AG04449 (cell line): ENCODE measurements around the gene ARHGAP22.

Experiments
- CTCF ChIA-PET: fragments of 350-600 bp; formaldehyde crosslinking; extraction: SDS; loops from one replicate; lab custom pipeline; 2021; ENCODE audit warnings: antibody characterized with exemption; lab: Yijun Ruan, JAX
- POLR2A ChIA-PET: fragments of 400-600, 350-600 bp; formaldehyde crosslinking; extraction: SDS; loops from one replicate; lab custom pipeline; 2020; ENCODE audit warnings: antibody characterized with exemption, inconsistent platforms; lab: Yijun Ruan, JAX
- DNase-seq: peaks from one replicate; pipeline ENCODE4 v3.0.0-alpha.2; 2010; ENCODE audit warnings: low read depth, low spot score
- H3K4me3 ChIP-seq: 2 replicates; pipeline ENCODE4 v1.5.1; 2011; ENCODE audit warnings: low read depth, mild to moderate bottlenecking, control low read depth, low read length
- TF ChIP-seq, protein P1 (sequence below): IDR thresholded peaks from one replicate; pipeline ENCODE4 v1.5.1; 2011; ENCODE audit warnings: mild to moderate bottlenecking, moderate library complexity, low read length, control low read depth, inconsistent platforms; ENCODE audit not compliant: insufficient read depth; ENCODE audit errors: missing control alignments

The ARHGAP22 gene

DNA sequence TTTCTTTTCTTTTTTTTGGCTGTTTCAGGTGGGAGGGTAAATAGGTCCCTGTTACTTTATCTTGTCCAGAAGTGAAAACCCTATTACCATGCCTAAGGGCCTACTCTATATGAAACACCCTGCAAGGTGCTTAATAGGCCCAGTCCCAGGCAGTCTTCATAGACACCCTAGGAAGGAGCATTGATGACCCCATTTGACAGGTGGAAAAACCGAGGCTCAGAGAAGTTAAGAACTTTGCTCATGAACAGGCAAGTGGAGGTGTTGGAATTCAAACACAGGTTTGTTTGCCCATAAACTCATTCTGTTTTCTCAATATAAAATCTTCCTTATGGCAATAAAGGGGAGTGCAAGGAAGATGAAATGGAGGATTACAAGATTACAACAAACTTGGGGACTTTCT lies 115.8 kb downstream of the ARHGAP22 start:
- CTCF ChIA-PET = no interaction called here

DNA sequence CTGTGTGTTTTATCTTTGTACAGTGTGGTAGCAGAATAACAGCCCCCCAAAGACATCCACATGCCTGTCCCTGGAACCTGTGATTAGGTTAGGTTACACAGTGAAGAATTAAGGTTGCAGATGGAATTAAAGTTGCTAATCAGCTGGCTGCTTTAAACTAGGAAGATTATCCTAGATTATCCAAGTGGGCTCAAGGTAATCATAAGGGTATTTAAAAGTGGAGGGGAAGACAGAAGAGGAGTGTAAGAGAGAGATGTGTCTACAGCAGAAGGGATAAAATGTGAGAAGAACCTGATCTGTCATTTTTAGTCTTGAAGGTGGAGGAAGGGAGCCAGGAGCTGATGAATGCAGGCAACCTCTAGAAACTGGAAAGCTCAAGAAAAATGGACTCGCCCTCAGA lies 117.6 kb downstream of the ARHGAP22 start:
- TF ChIP-seq, protein P1, sequence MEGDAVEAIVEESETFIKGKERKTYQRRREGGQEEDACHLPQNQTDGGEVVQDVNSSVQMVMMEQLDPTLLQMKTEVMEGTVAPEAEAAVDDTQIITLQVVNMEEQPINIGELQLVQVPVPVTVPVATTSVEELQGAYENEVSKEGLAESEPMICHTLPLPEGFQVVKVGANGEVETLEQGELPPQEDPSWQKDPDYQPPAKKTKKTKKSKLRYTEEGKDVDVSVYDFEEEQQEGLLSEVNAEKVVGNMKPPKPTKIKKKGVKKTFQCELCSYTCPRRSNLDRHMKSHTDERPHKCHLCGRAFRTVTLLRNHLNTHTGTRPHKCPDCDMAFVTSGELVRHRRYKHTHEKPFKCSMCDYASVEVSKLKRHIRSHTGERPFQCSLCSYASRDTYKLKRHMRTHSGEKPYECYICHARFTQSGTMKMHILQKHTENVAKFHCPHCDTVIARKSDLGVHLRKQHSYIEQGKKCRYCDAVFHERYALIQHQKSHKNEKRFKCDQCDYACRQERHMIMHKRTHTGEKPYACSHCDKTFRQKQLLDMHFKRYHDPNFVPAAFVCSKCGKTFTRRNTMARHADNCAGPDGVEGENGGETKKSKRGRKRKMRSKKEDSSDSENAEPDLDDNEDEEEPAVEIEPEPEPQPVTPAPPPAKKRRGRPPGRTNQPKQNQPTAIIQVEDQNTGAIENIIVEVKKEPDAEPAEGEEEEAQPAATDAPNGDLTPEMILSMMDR = no peak
- CTCF ChIA-PET = interaction anchor here (1.8 kb wide), 1 partner anchor 16 kb away, joined by 4 read pairs; no protein-coding TSS in a partner anchor
- DNase-seq = no peak
- POLR2A ChIA-PET = no interaction called here
- no peak overlapping the region for H3K4me3 ChIP-seq

More for the DNA sequence above, 115.8 kb downstream of the ARHGAP22 start:
- TF ChIP-seq, protein P1 = no peak
- no peak for DNase-seq
- H3K4me3 ChIP-seq = no peak overlapping the region
- POLR2A ChIA-PET = no interaction called here

DNA sequence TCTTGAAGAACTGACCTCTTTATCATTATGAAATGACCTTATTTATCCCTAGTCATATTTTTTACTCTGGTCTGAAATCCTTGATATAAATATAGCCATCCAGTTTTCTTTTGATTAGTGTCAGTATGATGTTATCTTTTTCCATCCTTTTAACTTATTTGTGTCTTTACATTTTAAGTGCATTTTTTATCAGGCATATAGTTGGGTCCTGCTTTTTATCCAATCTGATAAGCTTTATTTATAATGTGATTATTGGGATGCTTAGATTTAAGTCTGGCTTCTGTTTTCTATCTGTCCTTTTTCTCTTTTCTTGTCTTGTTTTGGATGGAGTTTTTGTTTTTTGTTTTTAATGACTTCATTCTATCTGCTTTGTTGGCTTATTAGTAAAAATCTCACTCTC lies 119.2 kb downstream of the ARHGAP22 start:
- H3K4me3 ChIP-seq = no peak overlapping the region
- no peak for DNase-seq
- CTCF ChIA-PET = no interaction called here
- TF ChIP-seq, protein P1 = no peak
- POLR2A ChIA-PET = no interaction called here

DNA sequence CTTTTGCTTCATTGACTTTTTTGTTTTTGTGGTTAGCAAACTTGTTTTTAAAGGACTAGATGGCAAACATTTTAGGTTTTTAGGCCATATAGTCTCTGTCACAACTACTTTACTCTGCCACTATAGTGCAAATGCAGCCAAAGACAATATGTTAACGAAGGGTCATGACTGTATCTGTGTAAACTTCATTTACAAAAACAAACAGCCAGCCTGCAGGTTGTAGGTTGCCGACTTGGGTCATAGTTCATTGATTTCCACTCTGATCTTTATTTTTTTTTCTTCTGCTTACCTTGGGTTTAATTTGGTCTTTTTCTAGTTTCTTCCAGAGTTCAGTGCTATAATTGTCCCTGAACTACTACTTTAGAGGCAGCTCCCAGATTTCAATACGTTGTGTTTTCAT lies 120.0 kb downstream of the ARHGAP22 start:
- CTCF ChIA-PET = interaction anchor here (1.2 kb wide), 1 partner anchor 172 kb away, joined by 3 read pairs; no protein-coding TSS in a partner anchor
- no peak overlapping the region for H3K4me3 ChIP-seq
- POLR2A ChIA-PET = no interaction called here
- no peak for DNase-seq
- TF ChIP-seq, protein P1 = no peak

DNA sequence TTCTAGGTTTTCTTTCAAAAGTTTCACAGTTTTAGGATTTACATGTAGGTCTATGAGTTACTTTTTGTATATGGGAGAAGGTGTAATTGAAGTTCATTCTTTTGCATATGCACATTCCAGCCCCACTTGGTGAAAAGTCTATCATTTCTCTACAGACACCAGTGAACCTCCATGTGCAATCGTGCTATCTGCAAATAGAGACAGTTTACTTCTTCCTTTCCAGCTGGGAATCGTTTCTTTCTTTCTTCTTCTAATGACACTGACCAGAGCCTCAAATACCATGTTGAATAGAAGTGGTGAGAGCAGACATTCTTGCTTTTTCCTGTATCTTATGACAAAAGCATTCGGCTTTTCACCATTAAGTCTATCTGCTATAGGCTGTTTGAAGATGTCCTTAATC lies 122.7 kb downstream of the ARHGAP22 start:
- ChIA-PET CTCF (no interaction called here), POLR2A (no interaction called here)
- TF ChIP-seq, protein P1 = no peak
- no peak overlapping the region for H3K4me3 ChIP-seq
- no peak for DNase-seq

DNA sequence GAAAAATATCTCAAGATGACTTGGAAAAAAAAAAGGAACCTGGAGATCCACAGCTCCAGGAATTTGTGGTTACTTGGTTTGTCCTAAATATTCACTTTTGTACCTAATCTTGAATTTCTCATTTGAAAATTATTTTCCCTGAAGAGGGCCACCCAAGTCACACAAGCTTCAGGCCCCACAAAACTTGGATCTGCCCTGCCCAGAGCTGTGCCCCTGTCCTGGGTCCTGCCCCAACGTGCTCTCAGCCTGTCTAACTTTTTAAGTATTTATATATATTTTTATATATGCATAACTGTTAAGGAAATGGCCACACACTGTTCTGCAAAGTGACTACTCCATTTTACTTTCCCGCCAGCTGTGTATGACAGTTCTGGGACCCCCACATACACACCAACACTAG lies 123.5 kb downstream of the ARHGAP22 start:
- POLR2A ChIA-PET = no interaction called here
- TF ChIP-seq, protein P1 = no peak
- DNase-seq = no peak
- no peak overlapping the region for H3K4me3 ChIP-seq
- CTCF ChIA-PET = no interaction called here
